Tibial nerve (tissue), 4 donors: ENCODE data around the gene ENDOG. TPM values are rescaled to one million over a fixed set of nuclear protein-coding genes. Genes with fewer than 3 reads are reported as not detected.

Experiments
- DNase-seq, 2 donors: peaks; one replicate each; pipeline ENCODE4 v3.0.0-alpha.2; 2019; ENCODE audit warnings: low spot score in 2 of 2
- H3K27ac ChIP-seq, 4 donors: fragments of 200-600 bp; sonication (generic) in 3 of 4; one replicate each; pipeline ENCODE4 v1.5.1; 2017 to 2019; ENCODE audit warnings: mild to moderate bottlenecking in 1 of 4
- H3K27me3 ChIP-seq, 2 donors: fragments of 200-600 bp; sonication (generic) in 1 of 2; one replicate each; pipeline versions ENCODE4 v1.5.1 to v1.6.0; 2017 to 2019
- H3K36me3 ChIP-seq, 3 donors: fragments of 200-600 bp; sonication (generic); one replicate each; pipeline ENCODE4 v1.5.1; 2018 to 2019
- H3K4me1 ChIP-seq, 4 donors: fragments of 200-600 bp; sonication (generic) in 3 of 4; one replicate each; pipeline ENCODE4 v1.5.1; 2017 to 2019
- H3K4me3 ChIP-seq, 4 donors: fragments of 200-600 bp; sonication (generic) in 3 of 4; one replicate each; pipeline ENCODE4 v1.5.1; 2017 to 2019; ENCODE audit warnings: mild to moderate bottlenecking in 1 of 4, moderate library complexity in 1 of 4
- H3K9me3 ChIP-seq, 4 donors: fragments of 200-600 bp; sonication (generic) in 3 of 4; one replicate each; pipeline ENCODE4 v1.5.1; 2017 to 2019
- CTCF ChIP-seq, 5 experiments: fragments of 200-600 bp in 3 of 5; fragments of 450-650 bp in 2 of 5; sonication (generic) in 3 of 5; IDR thresholded peaks; one replicate each; pipeline ENCODE4 v1.5.1; 2016 to 2019; ENCODE audit warnings: antibody characterized with exemption in 5 of 5, mild to moderate bottlenecking in 3 of 5, moderate library complexity in 2 of 5
- EP300 ChIP-seq, 2 donors: sonication (generic); formaldehyde crosslinking; IDR thresholded peaks; one replicate each; pipeline ENCODE4 v1.6.1; 2017; ENCODE audit warnings: antibody characterized with exemption in 2 of 2, mild to moderate bottlenecking in 1 of 2
- POLR2A ChIP-seq, 2 donors: fragments of 450-650 bp; IDR thresholded peaks; one replicate each; pipeline ENCODE4 v1.6.1; 2017; ENCODE audit warnings: antibody characterized with exemption in 2 of 2, mild to moderate bottlenecking in 2 of 2, moderate library complexity in 2 of 2
- WGBS, 2 donors: methylation state at CpG; one replicate each; pipeline ENCODE4 v1.1.5; 2018; 5-methylcytosine and 5-hydroxymethylcytosine counted together
- total RNA-seq, 4 donors: library from RNA; depleted of rRNA; stranded (reverse); fragments of >200 nt; gene quantifications; one replicate each; pipeline ENCODE4 v1.1.0, GENCODE V29; 2016

ENDOG gene
- total RNA-seq, 4 donors from 2014 or later, result 22.8 to 53.1 (median 48.8) TPM

GRCh38 chr9:128833696-128834095 is 15.4 kb downstream of the ENDOG start:
- 91 to 94% methylated on average over 10 of the region's 10 CpGs for WGBS, 2 donors
- Histone ChIP-seq H3K4me3 (no peak overlapping the region), H3K4me1 (peaks cover 0 to 13% (median 6%) of the 10 kb centered on the region in 4 donors), H3K27ac (no peak overlapping the region), H3K36me3 (peaks cover 0 to 39% (median 5%) of the 10 kb centered on the region in 3 donors), H3K27me3 (no peaks in the 10 kb centered on the region), H3K9me3 (no peaks in the 10 kb centered on the region)
- DNase-seq, result no peak
- TF ChIP-seq POLR2A (IDR thresholded peaks at IDR 0.05), result no peak
- TF ChIP-seq CTCF (IDR thresholded peaks at IDR 0.05), result no peak
- no peak for TF ChIP-seq EP300 (IDR thresholded peaks at IDR 0.05)

- H3K36me3 ChIP-seq, result peaks cover 0 to 53% (median 5%) of the 10 kb centered on the region in 3 donors
Observed at GRCh38 chr9:128835246-128836210, 17.2 kb downstream of the ENDOG start.

GRCh38 chr9:128836509-128837145 is 18.3 kb downstream of the ENDOG start:
- no peak overlapping the region for H3K4me3 ChIP-seq
- TF ChIP-seq EP300 (IDR thresholded peaks at IDR 0.05), result no peak
- TF ChIP-seq POLR2A (IDR thresholded peaks at IDR 0.05), result no peak
- TF ChIP-seq CTCF (IDR thresholded peaks at IDR 0.05), result no peak
- no peaks in the 10 kb centered on the region for H3K4me1 ChIP-seq
- H3K36me3 ChIP-seq, result peaks cover 0 to 61% (median 5%) of the 10 kb centered on the region in 3 donors
- H3K27me3 ChIP-seq, result no peaks in the 10 kb centered on the region
- 90% methylated on average over 13 to 14 of the region's 14 CpGs for WGBS, 2 donors
- no peak for DNase-seq
- H3K27ac ChIP-seq, result no peak overlapping the region
- H3K9me3 ChIP-seq, result no peaks in the 10 kb centered on the region

More at GRCh38 chr9:128835246-128836210, 17.2 kb downstream of the ENDOG start:
- Histone ChIP-seq H3K27ac (no peak overlapping the region), H3K4me3 (no peak overlapping the region), H3K9me3 (no peaks in the 10 kb centered on the region), H3K4me1 (no peaks in the 10 kb centered on the region), H3K27me3 (no peaks in the 10 kb centered on the region)
- no peak for TF ChIP-seq CTCF (IDR thresholded peaks at IDR 0.05)
- TF ChIP-seq EP300 (IDR thresholded peaks at IDR 0.05), result no peak
- TF ChIP-seq POLR2A (IDR thresholded peaks at IDR 0.05), result no peak
- WGBS, 2 donors, result 90 to 91% methylated on average over 28 of the region's 28 CpGs
- no peak for DNase-seq

GRCh38 chr9:128838338-128838737 is 20.0 kb downstream of the ENDOG start:
- 65 to 78% methylated on average over 3 of the region's 3 CpGs for WGBS, 2 donors
- H3K27ac ChIP-seq, result no peak overlapping the region
- no peaks in the 10 kb centered on the region for H3K27me3 ChIP-seq
- H3K36me3 ChIP-seq, result peaks cover 0 to 74% (median 5%) of the 10 kb centered on the region in 3 donors
- H3K9me3 ChIP-seq, result no peaks in the 10 kb centered on the region
- no peak overlapping the region for H3K4me3 ChIP-seq
- no peaks in the 10 kb centered on the region for H3K4me1 ChIP-seq
- DNase-seq, result no peak
- TF ChIP-seq POLR2A (IDR thresholded peaks at IDR 0.05) (no peak), EP300 (IDR thresholded peaks at IDR 0.05) (no peak), CTCF (IDR thresholded peaks at IDR 0.05) (no peak)

- H3K4me3 ChIP-seq, result no peak overlapping the region
- H3K27ac ChIP-seq, result no peak overlapping the region
- TF ChIP-seq POLR2A (IDR thresholded peaks at IDR 0.05) (no peak), CTCF (IDR thresholded peaks at IDR 0.05) (no peak), EP300 (IDR thresholded peaks at IDR 0.05) (no peak)
- H3K27me3 ChIP-seq, result no peaks in the 10 kb centered on the region
- H3K36me3 ChIP-seq, result peaks cover 0 to 61% (median 3%) of the 10 kb centered on the region in 3 donors
- WGBS, 2 donors, result 95 to 96% methylated on average over 1 of the region's 1 CpG
- no peaks in the 10 kb centered on the region for H3K9me3 ChIP-seq
- no peak for DNase-seq
- no peaks in the 10 kb centered on the region for H3K4me1 ChIP-seq
Observed at GRCh38 chr9:128840524-128840923, 22.2 kb downstream of the ENDOG start.
